DOHH2 (cell line): Measurements from ENCODE around the gene CNOT3.

Experiments
- H3F3A ChIP-seq: fragments of 200-600 bp; sonication (generic), shearing (Covaris generic); 2 replicates; pipeline ENCODE4 v1.6.0; 2016; ENCODE audit warnings: antibody characterized with exemption, mild to moderate bottlenecking; ENCODE audit not compliant: control insufficient read depth, insufficient read depth
- H3K27ac ChIP-seq: fragments of 200-600 bp; sonication (generic); 2 replicates; pipeline ENCODE4 v1.5.1; 2014; ENCODE audit warnings: low read depth, mild to moderate bottlenecking, low read length, moderate library complexity
- H3K27me3 ChIP-seq: fragments of 200-600 bp; sonication (generic); 2 replicates; pipeline ENCODE4 v1.6.1; 2014; ENCODE audit warnings: mild to moderate bottlenecking, low read length, mixed read lengths; ENCODE audit not compliant: control insufficient read depth
- H3K36me3 ChIP-seq: fragments of 200-600 bp; sonication (generic); 2 replicates; pipeline ENCODE4 v1.6.1; 2014; ENCODE audit warnings: mild to moderate bottlenecking, low read length, moderate library complexity, mixed read lengths; ENCODE audit not compliant: control insufficient read depth
- H3K4me1 ChIP-seq: fragments of 200-600 bp; sonication (generic); 2 replicates; pipeline ENCODE4 v1.6.1; 2014; ENCODE audit warnings: mild to moderate bottlenecking, low read length, mixed read lengths; ENCODE audit not compliant: control insufficient read depth
- H3K4me2 ChIP-seq: fragments of 200-600 bp; sonication (generic); 2 replicates; pipeline ENCODE4 v1.6.0; 2014; ENCODE audit warnings: mild to moderate bottlenecking, low read length, moderate library complexity
- H3K4me3 ChIP-seq: fragments of 200-600 bp; sonication (generic); 2 replicates; pipeline ENCODE4 v1.5.1; 2014; ENCODE audit warnings: mild to moderate bottlenecking, low read length, mixed read lengths
- H3K79me2 ChIP-seq: fragments of 200-600 bp; sonication (generic); 2 replicates; pipeline ENCODE4 v1.6.1; 2014; ENCODE audit warnings: mild to moderate bottlenecking, low read length, mixed read lengths; ENCODE audit not compliant: control insufficient read depth
- H3K9me2 ChIP-seq: fragments of 200-600 bp; sonication (generic); replicated peaks from 2 replicates; pipeline ENCODE4 v1.6.1; 2014; ENCODE audit warnings: mild to moderate bottlenecking, low read length, mixed read lengths; ENCODE audit not compliant: control insufficient read depth
- H3K9me3 ChIP-seq: fragments of 200-600 bp; sonication (generic); 2 replicates; pipeline ENCODE4 v1.6.1; 2014; ENCODE audit warnings: antibody characterized with exemption, low read length, mixed read lengths; ENCODE audit not compliant: control insufficient read depth, insufficient read depth
- H4K20me1 ChIP-seq: fragments of 200-600 bp; sonication (generic); 2 replicates; pipeline ENCODE4 v1.6.0; 2014; ENCODE audit warnings: low read depth, mild to moderate bottlenecking, antibody characterized with exemption, low read length, moderate library complexity; ENCODE audit not compliant: control insufficient read depth, insufficient read depth
- EZH2phosphoT487 ChIP-seq: fragments of 200-600 bp; sonication (generic); IDR thresholded peaks from 2 replicates; pipeline ENCODE4 v1.6.1; 2017; ENCODE audit warnings: borderline replicate concordance, mild to moderate bottlenecking, antibody characterized with exemption, low read length, moderate library complexity, mixed read lengths
- TF ChIP-seq, protein P1 (sequence below): fragments of 200-600 bp; sonication (generic); IDR thresholded peaks from one replicate; pipeline ENCODE4 v1.5.1; 2014; ENCODE audit warnings: antibody characterized with exemption, mild to moderate bottlenecking, low read depth, low read length; ENCODE audit not compliant: poor library complexity, severe bottlenecking

Gene CNOT3

DNA sequence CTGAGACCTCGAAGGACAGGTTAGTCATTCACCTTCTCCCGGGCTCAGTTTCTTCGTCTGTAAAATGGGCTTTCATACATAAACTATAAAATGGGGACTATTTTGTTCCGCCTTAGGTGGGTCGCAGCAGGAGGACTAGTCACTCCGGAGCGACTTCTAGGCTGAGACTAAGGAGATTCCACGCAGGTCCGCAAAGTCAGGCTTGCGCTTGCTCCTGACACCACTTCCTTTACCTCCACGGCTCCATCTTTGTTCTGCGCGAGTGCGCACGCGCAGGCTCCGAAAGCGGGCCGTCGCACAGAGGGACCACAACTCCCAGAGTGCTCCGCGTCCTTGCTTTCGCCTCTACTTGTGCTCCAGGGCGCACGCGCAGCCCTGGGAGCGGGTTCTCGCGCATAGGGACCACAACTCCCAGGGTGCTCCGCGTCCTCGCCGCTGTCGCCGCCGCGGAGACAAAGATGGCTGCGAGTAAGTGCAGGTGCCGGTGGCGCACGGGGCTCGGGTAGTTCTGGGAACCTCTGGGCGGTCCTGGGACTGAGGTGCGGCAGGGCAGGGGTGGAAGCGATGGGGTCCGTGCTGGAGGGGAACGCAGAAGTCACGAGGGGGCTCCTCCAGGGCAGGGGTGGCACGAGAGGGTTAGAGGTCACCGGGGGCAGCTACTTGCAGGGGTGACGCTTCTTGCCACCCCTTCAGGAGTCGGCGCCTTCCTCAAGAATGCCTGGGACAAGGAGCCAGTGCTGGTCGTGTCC, 35.0 kb upstream of the CNOT3 start, which contains the start of gene NDUFA3:
Gene NDUFA3 (plus strand): TSS at position 435 of the 749 bp plus-strand sequence. CDS start 24 bp downstream, at position 459.
- H3K27ac ChIP-seq = peak within 1 kb of the TSS; percentile 31; the same call in 1 of the 2 replicates

DNA sequence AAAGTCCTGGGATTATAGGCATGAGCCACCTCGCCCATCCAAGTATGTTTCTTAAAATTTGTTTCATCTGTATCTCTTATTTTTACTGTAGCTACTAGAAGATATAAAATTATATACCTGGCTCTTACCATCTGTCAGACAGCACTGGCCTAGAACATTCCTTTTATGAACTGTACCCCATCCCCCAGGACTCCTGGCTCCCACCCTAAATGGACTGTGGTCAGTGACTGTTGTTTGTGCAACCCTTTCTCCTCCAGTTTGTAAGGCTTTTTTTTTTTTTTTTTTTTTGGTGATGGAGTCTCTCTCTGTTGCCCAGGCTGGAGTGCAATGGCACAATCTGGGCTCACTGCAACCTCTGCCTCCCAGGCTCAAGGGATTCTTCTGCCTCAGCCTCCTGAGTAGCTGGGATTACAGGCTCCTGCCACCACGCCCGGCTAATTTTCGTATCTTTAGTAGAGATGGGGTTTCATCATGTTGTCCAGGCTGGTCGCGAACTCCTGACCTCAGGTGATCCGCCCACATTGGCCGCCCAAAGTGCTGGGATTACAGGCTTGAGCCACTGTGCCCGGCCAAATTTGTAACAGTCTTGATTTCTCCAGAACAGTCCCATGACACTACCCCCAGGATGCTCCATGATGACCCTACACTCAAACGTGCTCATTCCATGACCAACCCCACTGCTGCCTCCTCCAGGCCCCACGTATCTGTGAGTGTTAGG, 32.4 kb upstream of the CNOT3 start:
- Histone ChIP-seq H3K4me3 (no peak overlapping the region), H4K20me1 (no peaks in the 10 kb centered on the region), H3K27me3 (no peaks in the 10 kb centered on the region), H3K9me2 (no peaks in the 10 kb centered on the region), H3K4me1 (peaks cover 17% of the 10 kb centered on the region), H3K36me3 (peaks cover 52% of the 10 kb centered on the region), H3K79me2 (peaks cover 34% of the 10 kb centered on the region), H3F3A (0 out of 2 replicates have a peak, but pooled peaks cover 2% of the 10 kb centered on the region), H3K9me3 (no peaks in the 10 kb centered on the region), H3K4me2 (no peak overlapping the region), H3K27ac (no peak overlapping the region)
- no peak for TF ChIP-seq EZH2phosphoT487
- TF ChIP-seq, protein P1, sequence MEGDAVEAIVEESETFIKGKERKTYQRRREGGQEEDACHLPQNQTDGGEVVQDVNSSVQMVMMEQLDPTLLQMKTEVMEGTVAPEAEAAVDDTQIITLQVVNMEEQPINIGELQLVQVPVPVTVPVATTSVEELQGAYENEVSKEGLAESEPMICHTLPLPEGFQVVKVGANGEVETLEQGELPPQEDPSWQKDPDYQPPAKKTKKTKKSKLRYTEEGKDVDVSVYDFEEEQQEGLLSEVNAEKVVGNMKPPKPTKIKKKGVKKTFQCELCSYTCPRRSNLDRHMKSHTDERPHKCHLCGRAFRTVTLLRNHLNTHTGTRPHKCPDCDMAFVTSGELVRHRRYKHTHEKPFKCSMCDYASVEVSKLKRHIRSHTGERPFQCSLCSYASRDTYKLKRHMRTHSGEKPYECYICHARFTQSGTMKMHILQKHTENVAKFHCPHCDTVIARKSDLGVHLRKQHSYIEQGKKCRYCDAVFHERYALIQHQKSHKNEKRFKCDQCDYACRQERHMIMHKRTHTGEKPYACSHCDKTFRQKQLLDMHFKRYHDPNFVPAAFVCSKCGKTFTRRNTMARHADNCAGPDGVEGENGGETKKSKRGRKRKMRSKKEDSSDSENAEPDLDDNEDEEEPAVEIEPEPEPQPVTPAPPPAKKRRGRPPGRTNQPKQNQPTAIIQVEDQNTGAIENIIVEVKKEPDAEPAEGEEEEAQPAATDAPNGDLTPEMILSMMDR = no peak

More for the DNA sequence above, 35.0 kb upstream of the CNOT3 start, which contains the start of gene NDUFA3:
- Histone ChIP-seq H3F3A (peaks cover 6% of the 10 kb centered on the region; the same call in 1 of the 2 replicates), H3K79me2 (peaks cover 31% of the 10 kb centered on the region), H3K27me3 (no peaks in the 10 kb centered on the region), H4K20me1 (no peaks in the 10 kb centered on the region), H3K9me2 (no peaks in the 10 kb centered on the region), H3K4me2 (peak within 1 kb of the TSS; percentile 86), H3K9me3 (no peaks in the 10 kb centered on the region), H3K4me3 (peak within 1 kb of the TSS; percentile 97), H3K4me1 (peaks cover 17% of the 10 kb centered on the region), H3K36me3 (peaks cover 28% of the 10 kb centered on the region)
- no peak for TF ChIP-seq EZH2phosphoT487
- TF ChIP-seq, protein P1 = no peak

DNA sequence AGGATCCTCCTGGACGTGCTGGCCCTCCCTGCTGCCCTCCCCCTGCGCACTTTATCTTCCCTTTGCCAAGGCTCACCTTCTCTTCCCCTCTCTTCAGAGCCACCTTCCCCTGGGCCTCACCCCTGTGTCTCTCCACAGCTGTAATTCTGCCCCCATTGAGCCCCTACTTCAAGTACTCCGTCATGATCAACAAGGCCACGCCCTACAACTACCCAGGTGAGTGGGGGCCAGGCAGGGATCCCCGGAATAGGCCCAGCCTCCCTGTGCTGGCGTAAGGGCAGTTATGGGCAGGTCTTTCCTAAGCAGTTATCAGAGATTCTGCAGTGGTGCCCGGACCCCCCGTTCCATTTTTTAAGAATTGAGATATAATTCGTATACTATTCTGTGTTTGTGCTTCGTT, 31.8 kb upstream of the CNOT3 start:
- Histone ChIP-seq H3K9me2 (no peaks in the 10 kb centered on the region), H3K9me3 (no peaks in the 10 kb centered on the region), H3K27ac (no peak overlapping the region), H3K4me2 (no peak overlapping the region), H4K20me1 (no peaks in the 10 kb centered on the region), H3K27me3 (no peaks in the 10 kb centered on the region), H3F3A (0 out of 2 replicates have a peak, but pooled peaks cover 2% of the 10 kb centered on the region), H3K4me3 (no peak overlapping the region), H3K36me3 (peaks cover 57% of the 10 kb centered on the region), H3K79me2 (peaks cover 35% of the 10 kb centered on the region), H3K4me1 (peaks cover 17% of the 10 kb centered on the region)
- no peak for TF ChIP-seq EZH2phosphoT487
- TF ChIP-seq, protein P1 = no peak
